SU-DHL-6 (cell line): ENCODE data around the gene GSX1.

ENCODE experiments used
- H2AFZ ChIP-seq: fragments of 200-600 bp; sonication (generic); 2 replicates; pipeline ENCODE4 v1.6.1; 2014; ENCODE audit warnings: low read depth, mild to moderate bottlenecking, moderate library complexity, mixed read lengths, antibody characterized with exemption, low read length; ENCODE audit not compliant: severe bottlenecking
- H3F3A ChIP-seq: fragments of 200-600 bp; shearing (Covaris generic); 2 replicates; pipeline ENCODE4 v1.6.0; 2016; ENCODE audit warnings: antibody characterized with exemption, mild to moderate bottlenecking; ENCODE audit not compliant: insufficient read depth
- H3K27ac ChIP-seq: fragments of 200-600 bp; sonication (generic); 2 replicates; pipeline ENCODE4 v1.5.1; 2016; ENCODE audit warnings: low read depth, mild to moderate bottlenecking, low read length, moderate library complexity, mixed read lengths
- H3K27me3 ChIP-seq: fragments of 200-600 bp; sonication (generic), shearing (Covaris generic); 2 replicates; pipeline ENCODE4 v1.6.0; 2014; ENCODE audit warnings: mild to moderate bottlenecking, low read length
- H3K36me3 ChIP-seq: fragments of 200-600 bp; sonication (generic); 2 replicates; pipeline ENCODE4 v1.6.1; 2014; ENCODE audit warnings: mild to moderate bottlenecking, low read length, mixed read lengths
- H3K4me2 ChIP-seq: fragments of 300-600, 200-600 bp; shearing (Covaris generic), sonication (generic); 2 replicates; pipeline ENCODE4 v1.6.0; 2014; ENCODE audit warnings: low read length, low read depth, mild to moderate bottlenecking; ENCODE audit not compliant: poor library complexity, severe bottlenecking
- H3K4me3 ChIP-seq: fragments of 200-600 bp; sonication (generic); 2 replicates; pipeline ENCODE4 v1.5.1; 2014; ENCODE audit warnings: antibody characterized with exemption, low read length, mild to moderate bottlenecking, mixed read lengths; ENCODE audit not compliant: insufficient read depth, poor library complexity, severe bottlenecking
- H3K79me2 ChIP-seq: fragments of 200-600 bp; sonication (generic); 2 replicates; pipeline ENCODE4 v1.6.1; 2014; ENCODE audit warnings: mild to moderate bottlenecking, low read length, moderate library complexity; ENCODE audit not compliant: insufficient read depth
- H3K9ac ChIP-seq: fragments of 200-600 bp; sonication (generic); 2 replicates; pipeline ENCODE4 v1.7.0; 2014; ENCODE audit warnings: mild to moderate bottlenecking, low read length
- H3K9me2 ChIP-seq: fragments of 200-600 bp; sonication (generic); replicated peaks from 2 replicates; pipeline ENCODE4 v1.6.1; 2014; ENCODE audit warnings: low read length; ENCODE audit not compliant: insufficient read depth
- H3K9me3 ChIP-seq: fragments of 200-600 bp; sonication (generic); 2 replicates; pipeline ENCODE4 v1.6.1; 2014; ENCODE audit warnings: low read length, mixed read lengths; ENCODE audit not compliant: insufficient read depth
- H4K20me1 ChIP-seq: fragments of 200-600 bp; sonication (generic); 2 replicates; pipeline ENCODE4 v1.6.1; 2014; ENCODE audit warnings: low read depth, mild to moderate bottlenecking, antibody characterized with exemption, low read length, moderate library complexity, mixed read lengths
- EZH2phosphoT487 ChIP-seq: fragments of 200-600 bp; sonication (generic), shearing (Covaris generic); conservative IDR thresholded peaks from 2 replicates; pipeline ENCODE4 v1.6.1; 2018; ENCODE audit warnings: mild to moderate bottlenecking, antibody characterized with exemption, low read length, moderate library complexity, mixed read lengths
- TF ChIP-seq, protein P1 (sequence below): fragments of 200-600 bp; sonication (generic); IDR thresholded peaks from one replicate; pipeline ENCODE4 v1.5.1; 2017; ENCODE audit warnings: antibody characterized with exemption, mild to moderate bottlenecking, low read length, moderate library complexity; ENCODE audit not compliant: insufficient read depth, poor library complexity, severe bottlenecking

GSX1 gene

GRCh38 chr13:27794368-27794691 is 2.0 kb downstream of the GSX1 start:
- Histone ChIP-seq H2AFZ (no peak overlapping the region), H3K27ac (no peak overlapping the region), H3K4me2 (no peak overlapping the region), H3K9ac (no peak overlapping the region), H3K9me3 (no peaks in the 10 kb centered on the region), H3K36me3 (no peaks in the 10 kb centered on the region), H3K79me2 (no peaks in the 10 kb centered on the region), H4K20me1 (no peaks in the 10 kb centered on the region), H3F3A (no peaks in the 10 kb centered on the region), H3K9me2 (no peaks in the 10 kb centered on the region), H3K4me3 (no peak overlapping the region), H3K27me3 (no peaks in the 10 kb centered on the region; the same call in none of the 2 replicates)
- TF ChIP-seq, protein P1, sequence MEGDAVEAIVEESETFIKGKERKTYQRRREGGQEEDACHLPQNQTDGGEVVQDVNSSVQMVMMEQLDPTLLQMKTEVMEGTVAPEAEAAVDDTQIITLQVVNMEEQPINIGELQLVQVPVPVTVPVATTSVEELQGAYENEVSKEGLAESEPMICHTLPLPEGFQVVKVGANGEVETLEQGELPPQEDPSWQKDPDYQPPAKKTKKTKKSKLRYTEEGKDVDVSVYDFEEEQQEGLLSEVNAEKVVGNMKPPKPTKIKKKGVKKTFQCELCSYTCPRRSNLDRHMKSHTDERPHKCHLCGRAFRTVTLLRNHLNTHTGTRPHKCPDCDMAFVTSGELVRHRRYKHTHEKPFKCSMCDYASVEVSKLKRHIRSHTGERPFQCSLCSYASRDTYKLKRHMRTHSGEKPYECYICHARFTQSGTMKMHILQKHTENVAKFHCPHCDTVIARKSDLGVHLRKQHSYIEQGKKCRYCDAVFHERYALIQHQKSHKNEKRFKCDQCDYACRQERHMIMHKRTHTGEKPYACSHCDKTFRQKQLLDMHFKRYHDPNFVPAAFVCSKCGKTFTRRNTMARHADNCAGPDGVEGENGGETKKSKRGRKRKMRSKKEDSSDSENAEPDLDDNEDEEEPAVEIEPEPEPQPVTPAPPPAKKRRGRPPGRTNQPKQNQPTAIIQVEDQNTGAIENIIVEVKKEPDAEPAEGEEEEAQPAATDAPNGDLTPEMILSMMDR: no peak
- no peak for TF ChIP-seq EZH2phosphoT487

DNA sequence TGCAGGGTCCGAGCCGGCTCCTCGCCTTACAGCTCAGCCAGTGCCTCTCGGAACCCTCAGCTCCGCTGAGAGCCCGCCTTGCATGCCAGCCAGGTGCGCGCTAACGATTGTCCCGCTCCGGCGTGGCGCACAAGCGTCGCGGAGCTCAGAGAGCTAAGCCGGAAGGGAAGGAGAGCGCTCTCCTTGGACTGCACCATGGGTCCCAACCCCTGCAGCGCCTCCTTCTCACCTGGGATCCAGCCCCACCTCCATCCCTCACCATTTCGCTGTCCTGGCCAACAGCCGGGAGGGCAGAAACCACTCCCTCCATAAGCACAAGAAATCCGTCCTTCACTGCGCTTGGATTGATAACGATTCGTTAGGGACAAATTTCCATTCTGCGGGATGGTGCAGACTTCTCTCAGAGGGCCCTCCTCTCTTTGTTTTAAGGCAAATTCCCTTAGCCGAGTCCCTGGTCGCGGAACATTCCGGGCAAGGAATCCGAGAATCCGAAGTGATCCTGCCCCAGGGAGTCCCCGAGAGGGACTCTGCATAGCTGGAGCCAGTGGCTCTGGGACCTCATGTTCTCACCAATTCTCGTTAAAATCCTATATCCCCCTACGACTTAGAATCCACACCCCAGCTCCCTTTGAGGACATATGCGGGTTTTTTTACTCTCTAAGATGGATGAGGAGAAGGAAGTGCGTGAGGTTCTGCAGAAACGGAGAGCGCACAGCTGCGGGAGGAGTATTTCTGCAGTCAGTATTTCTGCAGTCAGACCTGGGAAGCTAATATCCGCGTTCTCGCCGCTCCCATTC is 2.8 kb downstream of the GSX1 start:
- H4K20me1 ChIP-seq: no peaks in the 10 kb centered on the region
- no peak overlapping the region for H3K4me2 ChIP-seq
- no peak overlapping the region for H3K9ac ChIP-seq
- H3K27me3 ChIP-seq: no peaks in the 10 kb centered on the region; the same call in none of the 2 replicates
- no peaks in the 10 kb centered on the region for H3K9me3 ChIP-seq
- H3K4me3 ChIP-seq: no peak overlapping the region
- TF ChIP-seq, protein P1: no peak
- no peak for TF ChIP-seq EZH2phosphoT487
- H3K79me2 ChIP-seq: no peaks in the 10 kb centered on the region
- no peak overlapping the region for H2AFZ ChIP-seq
- H3K9me2 ChIP-seq: no peaks in the 10 kb centered on the region
- H3F3A ChIP-seq: no peaks in the 10 kb centered on the region
- no peak overlapping the region for H3K27ac ChIP-seq
- H3K36me3 ChIP-seq: no peaks in the 10 kb centered on the region

GRCh38 chr13:27795718-27796019 is 3.4 kb downstream of the GSX1 start:
- Histone ChIP-seq H3F3A (no peaks in the 10 kb centered on the region), H4K20me1 (no peaks in the 10 kb centered on the region), H3K27me3 (no peaks in the 10 kb centered on the region; the same call in 1 of the 2 replicates), H3K9me3 (no peaks in the 10 kb centered on the region), H3K79me2 (no peaks in the 10 kb centered on the region), H3K36me3 (no peaks in the 10 kb centered on the region), H3K27ac (no peak overlapping the region), H2AFZ (no peak overlapping the region), H3K4me3 (no peak overlapping the region), H3K9ac (no peak overlapping the region), H3K4me2 (no peak overlapping the region), H3K9me2 (no peaks in the 10 kb centered on the region)
- no peak for TF ChIP-seq EZH2phosphoT487
- TF ChIP-seq, protein P1: no peak
